B cell (primary cell): Measurements from ENCODE around the gene OLFM4. TPM values are rescaled to one million over a fixed set of nuclear protein-coding genes. Genes with fewer than 3 reads are reported as not detected.

Experiments used
- ATAC-seq: fragments of 200-7000 bp; cut with Tn5 transposase; one replicate; pipeline ENCODE4 v1.10.0; 2021; ENCODE audit warnings: low read depth, mild to moderate bottlenecking, moderate number of reproducible peaks, moderate library complexity
- CTCF ChIA-PET: fragments of 350-600 bp; sonication (Branson Sonifier 250); formaldehyde crosslinking; loops from one replicate; lab custom pipeline; 2021; ENCODE audit warnings: antibody characterized with exemption, inconsistent platforms; lab: Charles Lee
- POLR2A ChIA-PET: fragments of 350-600 bp; sonication (Branson Sonifier 250); formaldehyde crosslinking; loops from one replicate; lab custom pipeline; 2021; ENCODE audit warnings: antibody characterized with exemption; lab: Charles Lee
- DNase-seq: peaks from one replicate; pipeline ENCODE4 v3.0.0; 2013
- H2AFZ ChIP-seq: 2 replicates; pipeline ENCODE4 v1.6.1; 2012; ENCODE audit warnings: mild to moderate bottlenecking, low read depth, low read length; ENCODE audit not compliant: insufficient read depth, poor library complexity, severe bottlenecking
- H3K27ac ChIP-seq, 2 donors: 1 replicate in 1 of 2; 2 replicates in 1 of 2; pipeline ENCODE4 v1.5.1; 2012 to 2013; ENCODE audit warnings: low read length in 2 of 2, mild to moderate bottlenecking in 2 of 2, moderate library complexity in 1 of 2
- H3K27me3 ChIP-seq, 4 experiments: fragments of 200-600 bp in 1 of 4; sonication (generic) in 1 of 4; replicated peaks in 1 of 4; 1 replicate in 2 of 4; 2 replicates in 2 of 4; pipeline versions ENCODE4 v1.6.1 to v1.7.0; 2013 to 2016; ENCODE audit warnings: low read length in 3 of 4, mild to moderate bottlenecking in 2 of 4, mixed read lengths in 1 of 4, moderate library complexity in 1 of 4; ENCODE audit not compliant: insufficient read depth in 4 of 4, control insufficient read depth in 3 of 4; ENCODE audit errors: control extremely low read depth in 1 of 4
- H3K36me3 ChIP-seq, 2 experiments: replicated peaks in 1 of 2; 1 replicate in 1 of 2; 2 replicates in 1 of 2; pipeline versions ENCODE4 v1.6.1 to v1.7.1; 2013; ENCODE audit warnings: low read length in 1 of 2; ENCODE audit not compliant: insufficient read depth in 2 of 2, control insufficient read depth in 1 of 2; ENCODE audit errors: control extremely low read depth in 1 of 2, extremely low read depth in 1 of 2
- H3K4me1 ChIP-seq, 2 donors: fragments of 200-600 bp in 1 of 2; sonication (generic) in 1 of 2; 1 replicate in 1 of 2; 2 replicates in 1 of 2; pipeline versions ENCODE4 v1.5.1 to v1.6.1; 2013 to 2017; ENCODE audit warnings: low read length in 2 of 2; ENCODE audit not compliant: control insufficient read depth in 2 of 2, insufficient read depth in 2 of 2
- H3K4me2 ChIP-seq: replicated peaks from 2 replicates; pipeline ENCODE3; 2012; ENCODE audit warnings: mild to moderate bottlenecking, low read depth, low read length; ENCODE audit not compliant: poor library complexity, severe bottlenecking
- H3K4me3 ChIP-seq, 5 experiments: fragments of 200-600 bp in 1 of 5; sonication (generic) in 1 of 5; 1 replicate in 3 of 5; 2 replicates in 2 of 5; pipeline versions ENCODE4 v1.5.1 to v1.7.0; 2011 to 2016; ENCODE audit warnings: low read length in 4 of 5, mild to moderate bottlenecking in 4 of 5, low read depth in 2 of 5, control low read depth in 1 of 5, moderate library complexity in 1 of 5; ENCODE audit not compliant: insufficient read depth in 1 of 5; ENCODE audit errors: control extremely low read depth in 1 of 5, extremely low read depth in 1 of 5
- H3K79me2 ChIP-seq: fragments of 200-600 bp; sonication (generic); one replicate; pipeline ENCODE4 v1.6.0; 2016; ENCODE audit warnings: low read length; ENCODE audit not compliant: control insufficient read depth, insufficient read depth
- H3K9ac ChIP-seq: fragments of 200-600 bp; sonication (generic); 2 replicates; pipeline ENCODE4 v1.6.1; 2017; ENCODE audit warnings: mild to moderate bottlenecking, low read length, moderate library complexity
- H3K9me3 ChIP-seq, 3 donors: one replicate each; pipeline versions ENCODE4 v1.6.1 to v1.7.1; 2013; ENCODE audit warnings: low read length in 2 of 3; ENCODE audit not compliant: control insufficient read depth in 2 of 3, insufficient read depth in 1 of 3; ENCODE audit errors: control extremely low read depth in 1 of 3
- H4K20me1 ChIP-seq: 2 replicates; pipeline ENCODE4 v1.6.0; 2012; ENCODE audit warnings: mild to moderate bottlenecking, low read length; ENCODE audit not compliant: insufficient read depth, control insufficient read depth, poor library complexity, severe bottlenecking
- H3K27ac Mint-ChIP-seq: one replicate; pipeline ENCODE4 v1.8.0; 2021; ENCODE audit warnings: mixed read lengths
- H3K27me3 Mint-ChIP-seq: one replicate; pipeline ENCODE4 v1.8.0; 2021; ENCODE audit warnings: mixed read lengths
- H3K4me1 Mint-ChIP-seq: one replicate; pipeline ENCODE4 v1.8.0; 2021; ENCODE audit warnings: mixed read lengths
- H3K4me3 Mint-ChIP-seq: one replicate; pipeline ENCODE4 v1.8.0; 2021; ENCODE audit warnings: mixed read lengths
- H3K9me3 Mint-ChIP-seq: one replicate; pipeline ENCODE4 v1.8.0; 2022; ENCODE audit warnings: mixed read lengths; ENCODE audit not compliant: insufficient read depth
- CTCF ChIP-seq: fragments of 200-600 bp; IDR thresholded peaks from one replicate; pipeline ENCODE4 v1.8.0; 2022; ENCODE audit warnings: antibody characterized with exemption, mild to moderate bottlenecking
- EZH2 ChIP-seq: IDR thresholded peaks from 2 replicates; pipeline ENCODE4 v1.6.1; 2012; ENCODE audit warnings: borderline replicate concordance, low read depth, mild to moderate bottlenecking, moderate library complexity, low read length; ENCODE audit not compliant: insufficient read depth, poor library complexity, severe bottlenecking
- WGBS: methylation state at CpG from one replicate; pipeline ENCODE4 v1.1.5; 2013; ENCODE audit warnings: missing lambda C conversion rate; ENCODE audit not compliant: insufficient coverage; 5-methylcytosine and 5-hydroxymethylcytosine counted together
- intact Hi-C: fragments of 100-400 bp; cut with micrococcal nuclease; formaldehyde crosslinking; loops from one replicate; pipeline ENCODE4 v1.10.0; 2022
- polyA plus RNA-seq: library from polyadenylated mRNA; depleted of rRNA; stranded (reverse); fragments of >200 nt; gene quantifications from 2 replicates; pipeline ENCODE4 v1.2.3, GENCODE V29; 2012
- total RNA-seq, 2 donors: library from RNA; stranded (reverse); fragments of 120-200 nt in 1 of 2; gene quantifications; 1 replicate in 1 of 2; 2 replicates in 1 of 2; pipeline versions ENCODE4 v1.2.3 to v1.2.4, GENCODE V29; 2013 to 2022

The OLFM4 gene
- total and polyA plus RNA-seq, 2 donors (not counting 1 experiment from before 2014, with no cell fraction given), result not detected

GRCh38 chr13:53092931-53093330, 64.3 kb downstream of the OLFM4 start:
- H3K9me3 ChIP-seq, result no peaks in the 10 kb centered on the region
- POLR2A ChIA-PET, result no interaction called here
- H3K4me3 Mint-ChIP-seq, result no peak overlapping the region
- no CpG with 5 or more reads among the region's 2 CpGs for WGBS
- intact Hi-C loops, result no loop called here
- no peaks in the 10 kb centered on the region for H3K36me3 ChIP-seq
- H4K20me1 ChIP-seq, result no peaks in the 10 kb centered on the region
- no peak overlapping the region for H3K27ac Mint-ChIP-seq
- H3K27me3 Mint-ChIP-seq, result no peaks in the 10 kb centered on the region
- no peak for DNase-seq
- no peak overlapping the region for H3K4me2 ChIP-seq
- no peak overlapping the region for H3K9ac ChIP-seq
- H3K9me3 Mint-ChIP-seq, result peaks cover 4% of the 10 kb centered on the region
- no peak overlapping the region for H3K27ac ChIP-seq
- CTCF ChIA-PET, result no interaction called here
- no peak overlapping the region for H3K4me3 ChIP-seq
- no peaks in the 10 kb centered on the region for H3K4me1 Mint-ChIP-seq
- no peak for ATAC-seq
- no peaks in the 10 kb centered on the region for H3K79me2 ChIP-seq
- TF ChIP-seq EZH2, result no peak
- TF ChIP-seq CTCF, result no peak
- no peak overlapping the region for H2AFZ ChIP-seq
- H3K27me3 ChIP-seq, result no peaks in the 10 kb centered on the region
- no peaks in the 10 kb centered on the region for H3K4me1 ChIP-seq

DNA sequence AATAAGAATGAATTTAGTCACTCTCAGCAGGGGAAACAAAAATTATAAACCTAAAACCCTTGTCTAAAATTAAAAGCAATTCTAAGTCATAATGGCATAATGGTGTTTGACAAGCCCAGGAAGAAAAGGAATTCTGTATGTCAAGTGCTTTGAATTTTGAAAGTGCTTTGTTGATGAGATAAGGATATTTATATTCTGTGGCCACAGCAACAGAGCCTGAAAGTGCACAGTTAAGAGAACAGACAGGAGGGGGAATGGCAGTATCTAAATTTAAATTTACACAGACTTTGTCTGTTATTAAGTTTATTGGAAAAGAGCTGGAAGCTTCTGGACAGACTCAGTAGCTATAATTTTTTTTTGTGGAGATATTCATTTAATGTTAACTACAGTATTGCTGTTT, 69.8 kb downstream of the OLFM4 start:
- Histone ChIP-seq H2AFZ (no peak overlapping the region), H3K36me3 (no peaks in the 10 kb centered on the region), H3K4me1 (no peaks in the 10 kb centered on the region), H3K9ac (no peak overlapping the region), H3K27me3 (no peaks in the 10 kb centered on the region), H3K4me3 (no peak overlapping the region), H4K20me1 (no peaks in the 10 kb centered on the region), H3K4me2 (no peak overlapping the region), H3K9me3 (peaks cover 0 to 3% (median 0%) of the 10 kb centered on the region in 3 donors), H3K79me2 (no peaks in the 10 kb centered on the region), H3K27ac (no peak overlapping the region)
- ChIA-PET POLR2A (no interaction called here), CTCF (no interaction called here)
- H3K27me3 Mint-ChIP-seq, result no peaks in the 10 kb centered on the region
- no peak overlapping the region for H3K27ac Mint-ChIP-seq
- no peak for ATAC-seq
- DNase-seq, result no peak
- TF ChIP-seq CTCF (no peak), EZH2 (no peak)
- peaks cover under 1% of the 10 kb centered on the region for H3K9me3 Mint-ChIP-seq
- intact Hi-C loops, result no loop called here
- no peak overlapping the region for H3K4me3 Mint-ChIP-seq
- H3K4me1 Mint-ChIP-seq, result no peaks in the 10 kb centered on the region
